ENCODE results near the gene CYP2C9. TPM values are rescaled to one million over a fixed set of nuclear protein-coding genes. Genes with fewer than 3 reads are reported as not detected.

Gene CYP2C9
- total and polyA plus RNA-seq, 2 experiments from 2014 or later: not detected

GRCh38 chr10:94992811-94993210 lies 54.4 kb downstream of the CYP2C9 start (continued):
- no peak for TF ChIP-seq ZNF462 (CRISPR knock-in tag; IDR thresholded peaks at IDR 0.05)
- TF ChIP-seq, protein P1, sequence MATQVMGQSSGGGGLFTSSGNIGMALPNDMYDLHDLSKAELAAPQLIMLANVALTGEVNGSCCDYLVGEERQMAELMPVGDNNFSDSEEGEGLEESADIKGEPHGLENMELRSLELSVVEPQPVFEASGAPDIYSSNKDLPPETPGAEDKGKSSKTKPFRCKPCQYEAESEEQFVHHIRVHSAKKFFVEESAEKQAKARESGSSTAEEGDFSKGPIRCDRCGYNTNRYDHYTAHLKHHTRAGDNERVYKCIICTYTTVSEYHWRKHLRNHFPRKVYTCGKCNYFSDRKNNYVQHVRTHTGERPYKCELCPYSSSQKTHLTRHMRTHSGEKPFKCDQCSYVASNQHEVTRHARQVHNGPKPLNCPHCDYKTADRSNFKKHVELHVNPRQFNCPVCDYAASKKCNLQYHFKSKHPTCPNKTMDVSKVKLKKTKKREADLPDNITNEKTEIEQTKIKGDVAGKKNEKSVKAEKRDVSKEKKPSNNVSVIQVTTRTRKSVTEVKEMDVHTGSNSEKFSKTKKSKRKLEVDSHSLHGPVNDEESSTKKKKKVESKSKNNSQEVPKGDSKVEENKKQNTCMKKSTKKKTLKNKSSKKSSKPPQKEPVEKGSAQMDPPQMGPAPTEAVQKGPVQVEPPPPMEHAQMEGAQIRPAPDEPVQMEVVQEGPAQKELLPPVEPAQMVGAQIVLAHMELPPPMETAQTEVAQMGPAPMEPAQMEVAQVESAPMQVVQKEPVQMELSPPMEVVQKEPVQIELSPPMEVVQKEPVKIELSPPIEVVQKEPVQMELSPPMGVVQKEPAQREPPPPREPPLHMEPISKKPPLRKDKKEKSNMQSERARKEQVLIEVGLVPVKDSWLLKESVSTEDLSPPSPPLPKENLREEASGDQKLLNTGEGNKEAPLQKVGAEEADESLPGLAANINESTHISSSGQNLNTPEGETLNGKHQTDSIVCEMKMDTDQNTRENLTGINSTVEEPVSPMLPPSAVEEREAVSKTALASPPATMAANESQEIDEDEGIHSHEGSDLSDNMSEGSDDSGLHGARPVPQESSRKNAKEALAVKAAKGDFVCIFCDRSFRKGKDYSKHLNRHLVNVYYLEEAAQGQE (IDR thresholded peaks at IDR 0.05; ENCODE audit: unreplicated experiment): no peak
- TF ChIP-seq EZH2 (IDR thresholded peaks at IDR 0.05; ENCODE audit: low read depth, unreplicated experiment): no peak
- TF ChIP-seq EZH2phosphoT487 (IDR thresholded peaks at IDR 0.05; ENCODE audit: unreplicated experiment): no peak

DNA sequence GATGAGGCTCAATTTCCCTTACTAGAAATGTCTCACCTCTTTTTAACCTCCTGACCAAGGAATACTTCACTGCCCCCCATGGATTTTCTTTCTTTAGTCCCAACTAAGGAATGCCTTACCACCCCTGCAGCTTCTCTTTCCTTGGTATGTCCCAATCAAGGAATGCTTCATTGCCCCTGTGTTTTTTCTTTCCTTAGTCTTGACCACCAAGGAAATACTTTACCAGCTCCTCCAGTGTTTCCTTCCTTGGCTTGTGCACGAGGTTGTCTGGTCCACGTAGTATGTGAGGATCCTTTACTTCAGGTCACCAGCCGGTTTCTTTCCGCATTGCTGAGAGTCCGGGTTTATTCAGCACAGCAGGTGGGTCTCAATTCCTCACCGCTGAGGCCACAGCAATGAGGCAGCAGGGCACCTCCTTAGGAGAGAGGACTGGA lies 59.3 kb downstream of the CYP2C9 start:
- Histone ChIP-seq H3K9me2 (ENCODE audit: insufficient read depth) (no peaks in the 10 kb centered on the region), H3K27ac (ENCODE audit: low read depth) (no peak overlapping the region), H3K79me2 (replicated peaks; ENCODE audit: insufficient read depth) (no peaks in the 10 kb centered on the region), H2AFZ (peak overlapping the region; percentile 39), H3F3A (replicated peaks; ENCODE audit: low read depth) (no peaks in the 10 kb centered on the region), H3K4me3 (peak overlapping the region; percentile 25; the same call in 1 of the 2 replicates), H3K4me1 (ENCODE audit: insufficient read depth) (peaks cover 6% of the 10 kb centered on the region; the same call in 1 of the 2 replicates), H4K20me1 (replicated peaks; ENCODE audit: insufficient read depth) (no peaks in the 10 kb centered on the region), H3K4me2 (peak overlapping the region; percentile 41), H3K36me3 (ENCODE audit: insufficient read depth) (no peaks in the 10 kb centered on the region), H3K27me3 (ENCODE audit: insufficient read depth) (no peaks in the 10 kb centered on the region)
- H3K4me3 Mint-ChIP-seq: no peak overlapping the region
- H3K4me1 Mint-ChIP-seq: peaks cover 12% of the 10 kb centered on the region
- H3K27me3 Mint-ChIP-seq (ENCODE audit: insufficient read depth, low read depth, poor library complexity): peaks cover 1% of the 10 kb centered on the region
- peaks cover 6% of the 10 kb centered on the region; the same call in 1 of the 3 replicates for H3K9me3 Mint-ChIP-seq
- no peaks in the 10 kb centered on the region for H3K36me3 Mint-ChIP-seq (ENCODE audit: low read depth)
- 0 out of 2 replicates have a peak overlapping the region, but pooled peaks have one; percentile 9 for H3K27ac Mint-ChIP-seq
- DNase-seq (ENCODE audit: low spot score) (peak; percentile 77), ATAC-seq (peak; percentile 95)
- TF ChIP-seq ZNF462 (CRISPR knock-in tag; IDR thresholded peaks at IDR 0.05): no peak
- no peak for TF ChIP-seq CREB1 (CRISPR knock-in tag; IDR thresholded peaks at IDR 0.05; ENCODE audit: low read depth)

All from GM23338 (cell line).